GM10266 (cell line): ENCODE measurements around the gene HSPA1B.

Source experiments
- DNase-seq: peaks from one replicate; pipeline ENCODE4 v3.0.0; 2012; ENCODE audit errors: extremely low spot score
- TF ChIP-seq, protein P1 (sequence below): IDR thresholded peaks from 2 replicates; pipeline ENCODE4 v1.5.1; 2012; ENCODE audit warnings: mild to moderate bottlenecking, low read depth; ENCODE audit not compliant: control insufficient read depth, insufficient read depth; ENCODE audit errors: missing control alignments

HSPA1B gene

DNA sequence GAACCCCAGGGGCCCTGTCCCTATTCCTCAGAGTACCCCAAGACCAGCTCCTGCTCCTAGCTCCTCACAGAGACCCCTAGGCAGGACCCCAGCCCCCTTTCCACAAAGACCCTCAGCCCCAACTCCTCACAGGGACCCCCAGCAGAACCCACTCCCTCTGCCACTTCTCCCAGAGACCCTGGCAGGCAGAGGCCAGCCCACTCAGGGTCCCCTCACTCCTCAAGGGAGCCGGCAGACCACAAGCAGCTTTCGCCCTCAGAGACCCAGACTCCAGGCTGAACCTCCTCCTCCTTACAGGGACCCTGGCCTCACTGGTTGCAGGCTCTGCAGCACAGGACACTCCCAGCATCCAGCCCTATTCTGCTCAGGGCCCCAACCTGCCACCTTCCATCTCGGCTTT, 50.7 kb downstream of the HSPA1B start:
- TF ChIP-seq, protein P1, sequence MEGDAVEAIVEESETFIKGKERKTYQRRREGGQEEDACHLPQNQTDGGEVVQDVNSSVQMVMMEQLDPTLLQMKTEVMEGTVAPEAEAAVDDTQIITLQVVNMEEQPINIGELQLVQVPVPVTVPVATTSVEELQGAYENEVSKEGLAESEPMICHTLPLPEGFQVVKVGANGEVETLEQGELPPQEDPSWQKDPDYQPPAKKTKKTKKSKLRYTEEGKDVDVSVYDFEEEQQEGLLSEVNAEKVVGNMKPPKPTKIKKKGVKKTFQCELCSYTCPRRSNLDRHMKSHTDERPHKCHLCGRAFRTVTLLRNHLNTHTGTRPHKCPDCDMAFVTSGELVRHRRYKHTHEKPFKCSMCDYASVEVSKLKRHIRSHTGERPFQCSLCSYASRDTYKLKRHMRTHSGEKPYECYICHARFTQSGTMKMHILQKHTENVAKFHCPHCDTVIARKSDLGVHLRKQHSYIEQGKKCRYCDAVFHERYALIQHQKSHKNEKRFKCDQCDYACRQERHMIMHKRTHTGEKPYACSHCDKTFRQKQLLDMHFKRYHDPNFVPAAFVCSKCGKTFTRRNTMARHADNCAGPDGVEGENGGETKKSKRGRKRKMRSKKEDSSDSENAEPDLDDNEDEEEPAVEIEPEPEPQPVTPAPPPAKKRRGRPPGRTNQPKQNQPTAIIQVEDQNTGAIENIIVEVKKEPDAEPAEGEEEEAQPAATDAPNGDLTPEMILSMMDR = no peak
- no peak for DNase-seq

DNA sequence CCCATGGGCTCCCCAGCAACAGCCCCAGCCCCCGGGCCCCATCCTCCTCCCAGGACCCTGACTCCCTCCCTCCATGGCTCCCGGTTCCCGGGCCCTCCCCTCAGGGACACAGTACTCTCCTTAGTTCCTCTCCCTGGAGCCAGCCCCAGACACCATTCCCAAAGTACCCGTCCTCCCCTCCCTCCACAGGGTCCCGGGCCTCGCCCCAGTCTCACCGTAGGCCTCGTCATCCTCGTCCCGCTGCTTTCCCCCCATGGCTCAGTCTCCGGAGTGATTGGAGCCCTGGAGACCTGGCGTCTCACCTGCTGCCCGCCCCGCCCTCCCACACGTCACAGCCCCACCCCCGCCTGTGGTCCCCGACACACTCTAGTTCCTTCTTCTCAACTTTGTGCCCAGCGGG, 51.2 kb downstream of the HSPA1B start, which contains the start of gene SLC44A4:
Gene SLC44A4, minus strand, starts transcription at position 272 of the 400 bp plus-strand sequence. Its CDS starts 17 bp downstream, at position 255.
- no peak for DNase-seq
- TF ChIP-seq, protein P1 = no peak

DNA sequence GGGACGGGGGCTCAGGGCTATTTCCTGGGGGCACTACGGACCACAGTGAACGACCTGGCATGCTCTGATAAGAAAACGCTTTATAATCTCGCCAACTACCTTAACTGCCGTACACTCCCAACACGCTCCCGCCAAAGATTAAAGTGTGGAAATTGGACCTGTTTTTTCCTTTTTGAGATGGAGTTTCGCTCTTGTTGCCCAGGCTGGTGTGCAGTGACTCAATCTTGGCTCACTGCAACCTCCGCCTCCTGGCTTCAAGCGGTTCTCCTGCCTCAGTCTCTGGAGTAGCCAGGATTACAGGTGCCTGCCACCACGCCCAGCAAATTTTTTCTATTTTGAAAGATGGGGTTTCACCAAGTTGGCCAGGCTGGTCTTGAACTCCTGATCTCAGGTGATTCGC, 51.6 kb downstream of the HSPA1B start:
- TF ChIP-seq, protein P1 = no peak

More for the DNA sequence above, 51.6 kb downstream of the HSPA1B start:
- no peak for DNase-seq
